LNCAP (cell line): ENCODE measurements around the gene ADCY9.

Experiments used
- CTCF ChIP-seq: fragments of 450-650 bp; IDR thresholded peaks from 2 replicates; pipeline ENCODE4 v1.5.1; 2017; ENCODE audit warnings: mild to moderate bottlenecking

ADCY9 gene

GRCh38 chr16:3954411-3954921 is 161.8 kb downstream of the ADCY9 start:
- no peak for TF ChIP-seq CTCF

- no peak for TF ChIP-seq CTCF
Measured at GRCh38 chr16:3953728-3954410, 162.4 kb downstream of the ADCY9 start.

GRCh38 chr16:3952737-3953131 is 163.5 kb downstream of the ADCY9 start:
- TF ChIP-seq CTCF: no peak

- TF ChIP-seq CTCF: no peak
Measured at GRCh38 chr16:3951861-3952736, 164.1 kb downstream of the ADCY9 start.

GRCh38 chr16:3950343-3951193 is 165.7 kb downstream of the ADCY9 start:
- no peak for TF ChIP-seq CTCF

- no peak for TF ChIP-seq CTCF
Measured at GRCh38 chr16:3949946-3950342, 166.3 kb downstream of the ADCY9 start.

- no peak for TF ChIP-seq CTCF
Measured at GRCh38 chr16:3949287-3949686, 167.0 kb downstream of the ADCY9 start.
